ENCODE data around the gene RNGTT. TPM values are rescaled to one million over a fixed set of nuclear protein-coding genes. Genes with fewer than 3 reads are reported as not detected.

The RNGTT gene
- total RNA-seq, 3 donors from 2014 or later, result 8.4 to 11.6 (median 9.4) TPM

DNA sequence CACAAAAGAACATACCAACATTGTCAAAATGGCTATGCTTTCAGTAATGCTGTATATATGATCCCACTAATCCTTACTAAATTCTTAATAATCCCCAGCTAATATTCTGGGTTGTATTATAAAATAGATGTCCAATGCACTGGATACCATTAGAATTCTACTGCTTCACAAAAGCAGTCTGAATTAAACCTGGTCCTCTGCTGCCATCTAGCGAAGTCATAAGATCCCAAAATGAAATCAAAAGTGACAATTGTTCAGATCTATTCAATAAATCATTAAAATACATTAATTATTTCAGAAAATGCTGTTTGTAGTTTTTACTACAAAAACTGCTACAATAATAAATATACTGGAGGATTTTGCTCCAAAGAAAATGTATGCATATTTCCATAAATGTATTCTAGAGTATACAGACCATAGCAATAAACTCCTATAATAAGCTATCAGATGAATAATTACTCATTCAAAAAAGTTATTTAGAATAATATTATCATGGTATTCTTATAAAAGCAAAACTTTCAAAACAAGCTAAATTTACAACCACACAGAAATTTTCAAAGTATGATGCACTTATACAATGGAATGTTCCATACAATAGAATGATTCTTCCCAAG, 92.6 kb downstream of the RNGTT start:
- Histone ChIP-seq H3K36me3 (ENCODE audit: low read depth) (no peaks in the 10 kb centered on the region), H3K9me3 (no peaks in the 10 kb centered on the region), H3K4me1 (ENCODE audit: low read depth) (peaks cover 19% of the 10 kb centered on the region), H3K4me3 (no peak overlapping the region)
- peak; percentile 68 for ATAC-seq
- intact Hi-C loops (cut with DNase I, micrococcal nuclease), result no loop called here
- TF ChIP-seq, protein P1, sequence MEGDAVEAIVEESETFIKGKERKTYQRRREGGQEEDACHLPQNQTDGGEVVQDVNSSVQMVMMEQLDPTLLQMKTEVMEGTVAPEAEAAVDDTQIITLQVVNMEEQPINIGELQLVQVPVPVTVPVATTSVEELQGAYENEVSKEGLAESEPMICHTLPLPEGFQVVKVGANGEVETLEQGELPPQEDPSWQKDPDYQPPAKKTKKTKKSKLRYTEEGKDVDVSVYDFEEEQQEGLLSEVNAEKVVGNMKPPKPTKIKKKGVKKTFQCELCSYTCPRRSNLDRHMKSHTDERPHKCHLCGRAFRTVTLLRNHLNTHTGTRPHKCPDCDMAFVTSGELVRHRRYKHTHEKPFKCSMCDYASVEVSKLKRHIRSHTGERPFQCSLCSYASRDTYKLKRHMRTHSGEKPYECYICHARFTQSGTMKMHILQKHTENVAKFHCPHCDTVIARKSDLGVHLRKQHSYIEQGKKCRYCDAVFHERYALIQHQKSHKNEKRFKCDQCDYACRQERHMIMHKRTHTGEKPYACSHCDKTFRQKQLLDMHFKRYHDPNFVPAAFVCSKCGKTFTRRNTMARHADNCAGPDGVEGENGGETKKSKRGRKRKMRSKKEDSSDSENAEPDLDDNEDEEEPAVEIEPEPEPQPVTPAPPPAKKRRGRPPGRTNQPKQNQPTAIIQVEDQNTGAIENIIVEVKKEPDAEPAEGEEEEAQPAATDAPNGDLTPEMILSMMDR (IDR thresholded peaks at IDR 0.05), result no peak
- DNase-seq, result peak in 1 of 3 donors; percentile 82

DNA sequence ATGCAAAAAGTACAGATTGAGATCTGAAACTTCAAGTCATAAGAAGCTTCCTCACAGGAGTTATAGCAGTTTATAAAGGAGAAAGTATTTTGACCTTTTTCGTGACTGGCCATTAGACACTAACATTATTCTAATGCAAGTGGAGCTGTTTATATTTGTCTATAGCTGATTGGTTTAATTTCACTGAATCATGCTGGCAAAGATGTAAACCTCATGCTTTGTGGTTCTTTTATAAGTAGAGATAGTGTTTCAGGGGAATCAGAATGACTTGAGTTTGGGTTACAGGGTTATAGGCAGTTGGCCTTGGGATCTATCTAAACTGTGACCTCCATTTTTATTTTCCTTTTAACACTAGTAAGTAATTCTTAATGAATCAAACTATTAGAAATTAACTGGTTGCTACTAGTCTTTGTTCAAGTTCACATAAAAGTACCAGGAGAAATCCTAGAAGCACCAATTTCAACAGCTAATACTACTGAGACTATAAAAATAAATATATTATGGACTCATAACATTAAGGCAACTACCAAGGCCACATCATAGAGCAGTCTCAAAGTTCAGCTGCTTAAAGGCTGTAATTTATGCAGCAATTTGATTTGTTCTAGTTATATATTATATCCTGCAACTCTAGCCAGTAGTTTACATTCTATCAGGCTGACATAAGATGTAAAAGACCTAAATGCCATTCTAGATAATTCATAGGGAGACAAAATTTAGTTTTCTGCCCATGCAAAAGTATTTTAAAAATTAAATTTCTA, 94.0 kb downstream of the RNGTT start:
- no peaks in the 10 kb centered on the region for H3K36me3 ChIP-seq (ENCODE audit: low read depth)
- TF ChIP-seq, protein P1 (IDR thresholded peaks at IDR 0.05), result no peak
- intact Hi-C loops (cut with DNase I, micrococcal nuclease), result no loop called here
- H3K4me3 ChIP-seq, result no peak overlapping the region
- no peaks in the 10 kb centered on the region for H3K9me3 ChIP-seq
- peaks cover 19% of the 10 kb centered on the region for H3K4me1 ChIP-seq (ENCODE audit: low read depth)
- ATAC-seq (peak; percentile 52), DNase-seq (no peak)

DNA sequence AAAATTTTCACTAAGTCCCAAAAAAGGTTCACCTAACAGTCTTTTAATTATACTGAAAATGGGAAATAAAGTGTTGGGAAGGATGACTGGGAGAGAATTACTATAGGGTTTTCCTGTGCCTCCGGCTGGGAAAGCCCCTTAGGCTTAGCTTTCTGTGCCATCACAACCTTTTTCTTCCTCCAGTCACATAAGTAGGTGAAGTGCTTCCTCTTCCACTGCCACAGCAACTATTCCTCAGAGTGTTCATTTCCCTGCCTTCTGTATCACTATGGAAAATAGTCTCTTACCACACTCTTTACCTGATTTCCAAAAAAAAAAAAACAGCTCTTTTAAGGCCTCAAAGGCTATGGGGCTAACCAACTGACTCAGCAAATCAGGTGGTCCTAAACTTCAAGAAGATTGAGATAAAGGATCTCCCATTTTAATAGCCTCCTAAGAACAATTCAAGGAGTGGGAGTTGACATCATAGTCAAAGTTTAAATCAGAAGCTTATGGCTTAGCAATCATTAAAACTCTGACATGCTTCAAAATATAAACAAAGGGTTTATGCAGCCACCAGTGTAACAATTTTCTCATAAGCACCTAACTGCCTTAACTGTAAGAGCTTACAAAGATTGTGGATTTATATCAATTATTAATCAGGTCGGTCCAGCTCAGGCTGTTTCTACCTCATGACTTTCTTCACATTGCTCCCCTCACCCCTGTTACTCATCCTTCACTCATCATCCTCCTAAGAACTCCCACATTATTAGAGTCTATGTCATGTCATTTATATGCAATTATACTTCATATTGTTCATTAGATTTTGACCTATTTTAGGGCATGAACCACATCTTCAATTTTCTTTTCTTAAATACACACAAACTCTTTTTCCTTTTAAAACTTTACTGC, 95.3 kb downstream of the RNGTT start:
- DNase-seq (no peak), ATAC-seq (no peak)
- TF ChIP-seq, protein P1 (IDR thresholded peaks at IDR 0.05), result no peak
- no peaks in the 10 kb centered on the region for H3K9me3 ChIP-seq
- H3K4me3 ChIP-seq, result no peak overlapping the region
- intact Hi-C loops (cut with DNase I, micrococcal nuclease), result no loop called here
- peaks cover 19% of the 10 kb centered on the region for H3K4me1 ChIP-seq (ENCODE audit: low read depth)
- no peaks in the 10 kb centered on the region for H3K36me3 ChIP-seq (ENCODE audit: low read depth)

DNA sequence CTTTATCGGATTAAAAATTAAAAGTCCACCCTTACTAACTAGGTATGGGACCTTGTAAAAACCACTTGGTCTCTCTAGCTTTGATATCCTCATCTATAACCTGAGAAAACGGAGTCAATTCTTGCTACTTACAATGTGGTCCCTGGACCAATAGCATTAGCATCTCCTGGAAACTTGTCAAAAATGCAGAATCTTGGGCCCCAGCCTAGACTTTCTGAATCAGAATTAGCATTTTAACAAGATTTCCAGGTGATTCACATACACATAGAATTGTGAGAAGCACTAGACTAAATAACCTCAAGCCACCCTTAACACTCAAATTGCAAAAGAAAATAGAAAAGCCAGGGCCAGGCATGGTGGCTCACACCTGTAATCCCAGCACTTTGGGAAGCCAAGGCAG, 96.6 kb downstream of the RNGTT start:
- TF ChIP-seq, protein P1 (IDR thresholded peaks at IDR 0.05), result no peak
- Histone ChIP-seq H3K4me1 (ENCODE audit: low read depth) (peaks cover 19% of the 10 kb centered on the region), H3K9me3 (no peaks in the 10 kb centered on the region), H3K4me3 (no peak overlapping the region), H3K36me3 (ENCODE audit: low read depth) (no peaks in the 10 kb centered on the region)
- DNase-seq (no peak), ATAC-seq (no peak)
- intact Hi-C loops (cut with DNase I, micrococcal nuclease), result no loop called here

DNA sequence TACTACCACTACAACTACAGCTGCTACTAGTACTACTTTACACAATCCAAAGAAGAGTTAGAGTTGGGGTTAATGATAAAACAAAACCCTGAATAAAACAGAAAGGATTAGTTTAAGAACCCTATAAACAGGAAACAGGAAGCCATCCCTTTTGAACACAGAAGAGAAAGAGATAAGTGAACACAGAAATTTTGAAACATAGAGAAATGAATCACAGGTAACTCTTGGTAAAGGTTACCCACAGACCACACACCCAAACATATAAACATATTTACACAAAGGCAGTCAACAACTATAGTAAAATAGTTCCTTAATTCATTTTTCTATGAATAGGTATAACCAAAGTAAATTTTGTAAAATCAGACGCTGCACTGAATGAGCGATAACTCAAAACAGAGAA, 98.1 kb downstream of the RNGTT start:
- TF ChIP-seq, protein P1 (IDR thresholded peaks at IDR 0.05), result no peak
- Histone ChIP-seq H3K4me1 (ENCODE audit: low read depth) (peaks cover 12% of the 10 kb centered on the region), H3K9me3 (no peaks in the 10 kb centered on the region), H3K4me3 (no peak overlapping the region), H3K36me3 (ENCODE audit: low read depth) (no peaks in the 10 kb centered on the region)
- intact Hi-C loops (cut with DNase I, micrococcal nuclease), result no loop called here
- ATAC-seq, result no peak
- no peak for DNase-seq
